Esophagus squamous epithelium (tissue), 4 donors: ENCODE measurements around the gene FXYD5.

Experiments
- CTCF ChIP-seq, 6 experiments: fragments of 450-650 bp in 4 of 6; fragments of 200-600 bp in 2 of 6; sonication (generic) in 2 of 6; IDR thresholded peaks; one replicate each; pipeline ENCODE4 v1.5.1; 2016 to 2019; ENCODE audit warnings: antibody characterized with exemption in 6 of 6, mild to moderate bottlenecking in 4 of 6, moderate library complexity in 4 of 6
- POLR2A ChIP-seq, 4 donors: fragments of 450-650 bp; IDR thresholded peaks; one replicate each; pipeline ENCODE4 v1.6.1; 2017; ENCODE audit warnings: antibody characterized with exemption in 4 of 4, mild to moderate bottlenecking in 4 of 4, moderate library complexity in 3 of 4

GRCh38 chr19:35119578-35120155 lies 34.9 kb upstream of the FXYD5 start:
- TF ChIP-seq CTCF (IDR thresholded peaks at IDR 0.05): no peak
- no peak for TF ChIP-seq POLR2A (IDR thresholded peaks at IDR 0.05)
